ENCODE measurements around the gene USB1. TPM values are rescaled to one million over a fixed set of nuclear protein-coding genes. Genes with fewer than 3 reads are reported as not detected.

Gene USB1
- total and polyA plus RNA-seq, 2 donors, result 4.5 to 31.4 TPM

DNA sequence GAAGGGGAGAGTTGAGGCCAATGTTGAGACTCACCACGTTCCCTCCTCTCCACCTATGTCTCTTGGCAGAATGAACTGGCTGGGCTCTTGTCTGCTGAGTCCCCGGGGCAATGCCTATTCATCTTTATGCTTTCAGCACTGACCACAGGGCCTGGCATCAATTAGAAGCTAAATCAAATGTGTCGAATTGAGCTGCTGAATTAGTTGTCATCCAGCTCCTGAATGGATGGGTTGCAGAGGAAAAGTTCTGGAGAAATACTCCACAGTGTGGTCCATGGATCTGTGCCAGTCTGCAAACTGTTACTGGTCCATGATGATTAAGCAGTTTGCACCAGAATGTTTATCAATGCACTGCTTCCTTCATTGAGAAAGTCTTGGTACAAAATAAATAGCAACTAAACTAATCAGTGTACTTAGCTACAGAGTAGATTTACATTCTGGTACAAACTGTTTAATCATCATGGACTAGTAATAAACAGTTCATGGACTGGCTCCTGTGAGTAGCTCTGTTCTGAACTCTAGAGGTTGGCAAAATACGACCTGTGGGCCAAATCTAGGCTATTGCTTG is 34.9 kb upstream of the USB1 start:
- no peak for DNase-seq (ENCODE audit: low read depth in 6 of 9, low spot score in 9 of 9)
- 66% methylated on average over 4 of the region's 4 CpGs for WGBS
- Histone ChIP-seq H3K27me3 (ENCODE audit: control insufficient read depth in 2 of 2, insufficient read depth in 1 of 2, low read length in 1 of 2) (no peaks in the 10 kb centered on the region), H3K27ac (ENCODE audit: low read depth in 1 of 2, low read length in 1 of 2) (no peak overlapping the region), H3K36me3 (ENCODE audit: control insufficient read depth in 2 of 2, insufficient read depth in 2 of 2, low read length in 1 of 2) (no peaks in the 10 kb centered on the region), H3K9me3 (ENCODE audit: control insufficient read depth in 2 of 2, insufficient read depth in 1 of 2, low read length in 1 of 2) (no peaks in the 10 kb centered on the region), H3K4me1 (ENCODE audit: control insufficient read depth in 2 of 2, insufficient read depth in 2 of 2, low read length in 2 of 2) (no peaks in the 10 kb centered on the region), H3K4me3 (ENCODE audit: low read length in 2 of 2) (no peak overlapping the region)

DNA sequence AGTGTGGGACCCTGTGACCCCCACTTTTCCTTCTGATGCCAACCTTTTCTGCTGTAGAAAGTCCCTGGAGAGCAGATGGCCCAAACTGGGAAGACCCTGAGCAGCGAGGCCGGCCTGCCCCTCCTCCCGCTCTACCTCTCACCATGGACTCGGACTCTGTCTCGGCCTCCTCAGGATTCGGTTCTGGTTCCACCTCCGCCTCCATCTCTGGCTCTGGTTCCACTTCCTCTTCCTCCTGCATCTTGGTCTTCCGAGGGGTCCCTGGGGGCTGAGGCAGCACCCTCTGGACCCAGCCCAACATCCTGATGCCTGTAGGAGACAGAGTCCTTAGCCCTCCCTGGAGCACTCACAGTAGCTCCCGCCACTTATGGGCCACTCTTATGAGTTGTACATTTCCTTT is 34.2 kb upstream of the USB1 start:
- Histone ChIP-seq H3K27me3 (ENCODE audit: control insufficient read depth in 2 of 2, insufficient read depth in 1 of 2, low read length in 1 of 2) (no peaks in the 10 kb centered on the region), H3K4me1 (ENCODE audit: control insufficient read depth in 2 of 2, insufficient read depth in 2 of 2, low read length in 2 of 2) (no peaks in the 10 kb centered on the region), H3K9me3 (ENCODE audit: control insufficient read depth in 2 of 2, insufficient read depth in 1 of 2, low read length in 1 of 2) (no peaks in the 10 kb centered on the region), H3K4me3 (ENCODE audit: low read length in 2 of 2) (no peak overlapping the region), H3K27ac (ENCODE audit: low read depth in 1 of 2, low read length in 1 of 2) (no peak overlapping the region), H3K36me3 (ENCODE audit: control insufficient read depth in 2 of 2, insufficient read depth in 2 of 2, low read length in 1 of 2) (no peaks in the 10 kb centered on the region)
- WGBS, result 94% methylated on average over 9 of the region's 9 CpGs
- no peak for DNase-seq (ENCODE audit: low read depth in 6 of 9, low spot score in 9 of 9)

DNA sequence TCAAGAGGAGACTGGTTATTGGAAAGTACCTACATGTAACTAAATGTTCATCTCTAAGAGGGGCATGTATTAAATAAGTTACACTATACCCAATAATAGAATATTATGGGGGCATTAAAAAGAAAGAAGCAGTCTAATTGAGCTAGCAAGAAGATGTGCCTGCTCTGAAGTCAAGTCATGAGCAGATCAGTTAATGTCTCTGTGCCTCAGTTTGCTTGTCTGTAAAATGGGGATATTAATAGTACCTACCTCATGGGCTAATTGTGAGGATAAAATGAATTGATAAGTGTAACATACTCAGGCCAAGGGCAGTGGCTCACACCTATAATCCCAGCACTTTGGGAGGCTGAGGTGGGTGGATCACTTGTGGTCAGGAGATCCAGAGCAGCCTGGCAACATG is 33.3 kb upstream of the USB1 start:
- no peak overlapping the region for H3K27ac ChIP-seq (ENCODE audit: low read depth in 1 of 2, low read length in 1 of 2)
- H3K27me3 ChIP-seq (ENCODE audit: control insufficient read depth in 2 of 2, insufficient read depth in 1 of 2, low read length in 1 of 2), result no peaks in the 10 kb centered on the region
- H3K9me3 ChIP-seq (ENCODE audit: control insufficient read depth in 2 of 2, insufficient read depth in 1 of 2, low read length in 1 of 2), result no peaks in the 10 kb centered on the region
- H3K4me3 ChIP-seq (ENCODE audit: low read length in 2 of 2), result no peak overlapping the region
- no peak for DNase-seq (ENCODE audit: low read depth in 6 of 9, low spot score in 9 of 9)
- H3K4me1 ChIP-seq (ENCODE audit: control insufficient read depth in 2 of 2, insufficient read depth in 2 of 2, low read length in 2 of 2), result no peaks in the 10 kb centered on the region
- H3K36me3 ChIP-seq (ENCODE audit: control insufficient read depth in 2 of 2, insufficient read depth in 2 of 2, low read length in 1 of 2), result no peaks in the 10 kb centered on the region

DNA sequence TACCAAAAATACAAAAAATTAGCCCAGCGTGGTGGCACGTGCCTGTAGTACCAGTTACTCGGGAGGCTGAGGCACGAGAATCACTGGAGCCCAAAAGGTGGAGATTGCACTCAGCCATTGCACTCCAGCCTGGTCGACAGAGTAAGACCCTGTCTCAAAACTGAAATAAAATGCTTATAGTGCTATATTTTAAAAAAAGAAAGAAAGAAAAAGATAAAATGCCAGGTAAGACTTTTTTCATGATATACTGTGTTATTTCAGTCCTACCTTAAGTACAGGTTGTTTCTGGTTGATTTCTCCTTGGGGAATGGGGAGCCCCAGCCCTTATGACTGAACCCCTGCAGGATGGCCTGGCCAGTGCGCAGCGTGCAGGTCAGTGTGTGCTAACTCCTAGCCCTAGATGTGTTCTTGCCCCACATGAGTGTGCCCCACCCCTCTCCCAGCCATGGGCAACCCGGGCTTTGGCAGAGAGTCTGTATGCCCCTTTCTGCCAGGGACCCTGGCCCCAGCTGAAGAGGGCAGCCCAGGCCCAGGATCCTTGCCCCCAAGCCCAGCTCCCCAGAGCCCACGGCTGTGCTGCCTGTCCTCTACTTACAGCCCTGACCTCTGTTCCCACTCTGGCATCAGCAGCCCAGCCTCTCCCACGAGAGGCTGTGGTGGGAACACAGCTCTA is 31.6 kb upstream of the USB1 start:
- WGBS, result 97% methylated on average over 10 of the region's 10 CpGs
- DNase-seq (ENCODE audit: low read depth in 6 of 9, low spot score in 9 of 9), result no peak
- no peaks in the 10 kb centered on the region for H3K9me3 ChIP-seq (ENCODE audit: control insufficient read depth in 2 of 2, insufficient read depth in 1 of 2, low read length in 1 of 2)

DNA sequence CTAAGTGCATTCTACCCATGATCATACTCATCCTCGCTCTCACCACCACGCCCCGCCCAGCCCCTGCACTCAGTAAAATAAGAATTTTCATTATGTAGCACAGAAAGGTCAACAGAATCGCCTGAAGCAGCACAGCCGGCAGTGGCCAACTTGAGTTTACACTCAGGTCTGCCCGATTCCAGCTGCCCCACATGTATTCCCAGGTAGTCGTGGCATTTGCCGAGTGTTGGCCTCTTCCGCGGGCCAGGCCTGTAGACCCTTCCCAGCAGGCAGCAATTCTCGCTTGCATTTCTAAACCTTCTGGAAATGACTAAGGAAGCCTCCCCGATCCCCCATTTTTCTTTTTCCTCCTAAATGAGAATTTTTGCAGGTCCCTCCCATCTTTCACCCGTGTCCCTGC is 30.9 kb upstream of the USB1 start:
- no peak overlapping the region for H3K4me3 ChIP-seq (ENCODE audit: low read length in 2 of 2)
- no peaks in the 10 kb centered on the region for H3K27me3 ChIP-seq (ENCODE audit: control insufficient read depth in 2 of 2, insufficient read depth in 1 of 2, low read length in 1 of 2)
- no peak for DNase-seq (ENCODE audit: low read depth in 6 of 9, low spot score in 9 of 9)
- H3K4me1 ChIP-seq (ENCODE audit: control insufficient read depth in 2 of 2, insufficient read depth in 2 of 2, low read length in 2 of 2), result no peaks in the 10 kb centered on the region
- H3K9me3 ChIP-seq (ENCODE audit: control insufficient read depth in 2 of 2, insufficient read depth in 1 of 2, low read length in 1 of 2), result no peaks in the 10 kb centered on the region
- H3K27ac ChIP-seq (ENCODE audit: low read depth in 1 of 2, low read length in 1 of 2), result no peak overlapping the region
- H3K36me3 ChIP-seq (ENCODE audit: control insufficient read depth in 2 of 2, insufficient read depth in 2 of 2, low read length in 1 of 2), result no peaks in the 10 kb centered on the region
- 87% methylated on average over 13 of the region's 13 CpGs for WGBS

More for the DNA sequence above, 31.6 kb upstream of the USB1 start:
- H3K36me3 ChIP-seq (ENCODE audit: control insufficient read depth in 2 of 2, insufficient read depth in 2 of 2, low read length in 1 of 2), result no peaks in the 10 kb centered on the region
- no peak overlapping the region for H3K4me3 ChIP-seq (ENCODE audit: low read length in 2 of 2)
- no peak overlapping the region for H3K27ac ChIP-seq (ENCODE audit: low read depth in 1 of 2, low read length in 1 of 2)
- H3K4me1 ChIP-seq (ENCODE audit: control insufficient read depth in 2 of 2, insufficient read depth in 2 of 2, low read length in 2 of 2), result no peaks in the 10 kb centered on the region
- H3K27me3 ChIP-seq (ENCODE audit: control insufficient read depth in 2 of 2, insufficient read depth in 1 of 2, low read length in 1 of 2), result no peaks in the 10 kb centered on the region

DNA sequence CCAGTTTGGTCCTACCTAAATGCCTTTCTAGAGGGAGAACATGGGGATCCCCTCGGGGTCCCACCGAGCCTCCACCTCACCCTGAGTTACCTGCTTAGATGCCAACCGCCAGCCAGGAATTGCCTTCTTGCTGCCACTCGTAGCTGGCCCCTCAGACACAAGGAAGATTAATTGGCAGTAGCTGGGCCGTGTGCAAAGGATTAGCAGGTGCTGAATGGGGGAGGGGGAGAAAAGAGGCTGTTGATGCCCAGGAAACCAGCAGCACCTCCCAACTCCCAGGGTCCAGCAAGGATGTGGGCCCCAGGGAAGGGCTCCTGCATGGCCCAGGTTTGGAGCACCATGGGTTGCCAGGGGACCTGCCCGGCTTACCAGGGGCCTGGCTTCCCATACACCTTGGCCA is 30.2 kb upstream of the USB1 start, which contains the start of gene CNGB1:
Gene CNGB1, minus strand, starts transcription at position 159 of the 400 bp plus-strand sequence. CDS start 3,842 bp downstream, outside the sequence.
- H3K27ac ChIP-seq (ENCODE audit: low read depth in 1 of 2, low read length in 1 of 2), result no peak within 1 kb of the TSS
- no peaks in the 10 kb centered on the region for H3K4me1 ChIP-seq (ENCODE audit: control insufficient read depth in 2 of 2, insufficient read depth in 2 of 2, low read length in 2 of 2)
- DNase-seq (ENCODE audit: low read depth in 6 of 9, low spot score in 9 of 9), result no peak
- H3K9me3 ChIP-seq (ENCODE audit: control insufficient read depth in 2 of 2, insufficient read depth in 1 of 2, low read length in 1 of 2), result no peaks in the 10 kb centered on the region
- H3K27me3 ChIP-seq (ENCODE audit: control insufficient read depth in 2 of 2, insufficient read depth in 1 of 2, low read length in 1 of 2), result no peaks in the 10 kb centered on the region
- 88% methylated on average over 6 of the region's 6 CpGs for whole genome bisulfite sequencing
- H3K36me3 ChIP-seq (ENCODE audit: control insufficient read depth in 2 of 2, insufficient read depth in 2 of 2, low read length in 1 of 2), result no peaks in the 10 kb centered on the region
- H3K4me3 ChIP-seq (ENCODE audit: low read length in 2 of 2), result no peak within 1 kb of the TSS

DNA sequence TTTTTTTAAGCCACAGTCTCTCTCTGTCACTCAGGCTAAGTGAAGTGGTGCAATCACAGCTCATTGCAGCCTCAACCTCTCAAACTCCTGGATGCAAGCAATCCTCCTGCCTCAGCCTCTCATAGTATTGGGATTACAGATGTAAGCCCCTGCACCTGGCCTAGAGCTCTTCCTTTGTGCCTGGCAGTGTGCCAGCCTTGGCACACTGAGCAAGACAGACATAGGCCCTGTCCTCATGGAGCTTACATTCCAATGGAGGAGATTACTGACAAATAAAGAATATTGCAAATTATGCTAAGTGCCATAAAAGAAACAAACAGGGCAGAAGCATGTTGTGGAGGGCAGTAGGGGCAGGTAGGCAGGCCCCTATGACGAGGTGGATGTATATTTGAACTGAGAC is 29.4 kb upstream of the USB1 start:
- DNase-seq (ENCODE audit: low read depth in 6 of 9, low spot score in 9 of 9), result no peak
- Histone ChIP-seq H3K4me3 (ENCODE audit: low read length in 2 of 2) (no peak overlapping the region), H3K9me3 (ENCODE audit: control insufficient read depth in 2 of 2, insufficient read depth in 1 of 2, low read length in 1 of 2) (no peaks in the 10 kb centered on the region), H3K27me3 (ENCODE audit: control insufficient read depth in 2 of 2, insufficient read depth in 1 of 2, low read length in 1 of 2) (no peaks in the 10 kb centered on the region), H3K27ac (ENCODE audit: low read depth in 1 of 2, low read length in 1 of 2) (no peak overlapping the region), H3K36me3 (ENCODE audit: control insufficient read depth in 2 of 2, insufficient read depth in 2 of 2, low read length in 1 of 2) (no peaks in the 10 kb centered on the region), H3K4me1 (ENCODE audit: control insufficient read depth in 2 of 2, insufficient read depth in 2 of 2, low read length in 2 of 2) (no peaks in the 10 kb centered on the region)
- WGBS, result 96% methylated on average over 1 of the region's 1 CpG

DNA sequence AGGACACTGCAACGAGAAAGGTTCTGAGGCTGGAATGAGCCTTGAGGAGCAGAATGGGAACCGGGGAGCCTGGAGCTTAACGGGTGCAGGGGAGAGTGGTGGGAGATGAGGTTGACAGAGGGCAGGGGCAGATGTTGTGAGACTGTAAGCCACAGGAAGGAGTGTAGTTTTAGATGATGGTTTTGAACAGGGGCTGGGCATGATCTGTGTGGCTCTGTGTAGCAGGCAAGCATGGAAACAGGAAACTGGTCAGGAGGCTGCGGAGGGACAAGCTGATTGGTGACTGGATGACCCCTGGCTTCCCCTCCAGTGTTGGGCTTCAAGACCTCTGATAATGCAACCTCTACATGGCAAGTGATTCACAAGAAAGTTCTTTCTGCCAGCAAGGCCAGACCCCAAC is 28.9 kb upstream of the USB1 start:
- Histone ChIP-seq H3K4me1 (ENCODE audit: control insufficient read depth in 2 of 2, insufficient read depth in 2 of 2, low read length in 2 of 2) (no peaks in the 10 kb centered on the region), H3K27ac (ENCODE audit: low read depth in 1 of 2, low read length in 1 of 2) (no peak overlapping the region), H3K27me3 (ENCODE audit: control insufficient read depth in 2 of 2, insufficient read depth in 1 of 2, low read length in 1 of 2) (no peaks in the 10 kb centered on the region), H3K36me3 (ENCODE audit: control insufficient read depth in 2 of 2, insufficient read depth in 2 of 2, low read length in 1 of 2) (no peaks in the 10 kb centered on the region), H3K9me3 (ENCODE audit: control insufficient read depth in 2 of 2, insufficient read depth in 1 of 2, low read length in 1 of 2) (no peaks in the 10 kb centered on the region), H3K4me3 (ENCODE audit: low read length in 2 of 2) (no peak overlapping the region)
- no peak for DNase-seq (ENCODE audit: low read depth in 6 of 9, low spot score in 9 of 9)
- WGBS, result 67% methylated on average over 4 of the region's 4 CpGs

DNA sequence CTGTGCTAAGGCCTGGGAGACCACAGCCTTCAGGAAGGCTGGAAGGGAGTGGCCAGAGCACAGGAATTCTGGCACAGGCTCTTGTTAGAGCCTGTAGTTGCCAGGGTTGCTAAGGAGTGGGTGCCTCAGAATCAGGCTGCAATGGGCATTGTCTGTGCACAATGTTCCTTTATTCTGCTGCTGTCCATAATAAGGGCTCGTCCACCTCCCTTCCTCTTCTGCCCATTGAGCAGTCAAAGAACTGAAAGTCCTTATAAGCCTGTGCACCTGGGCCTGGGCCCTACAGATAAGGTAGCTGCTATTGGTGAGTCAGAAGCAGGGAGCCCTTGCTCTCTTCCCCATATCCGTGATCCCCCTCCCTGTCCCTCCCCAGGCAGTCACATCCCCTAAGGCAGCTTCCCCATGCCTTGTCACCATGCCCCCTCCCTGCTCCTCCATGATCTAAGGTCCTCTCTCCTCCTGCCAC is 24.8 kb upstream of the USB1 start:
- whole genome bisulfite sequencing, result 91% methylated on average over 2 of the region's 2 CpGs
- H3K36me3 ChIP-seq (ENCODE audit: control insufficient read depth in 2 of 2, insufficient read depth in 2 of 2, low read length in 1 of 2), result no peaks in the 10 kb centered on the region
- peaks cover 0 to 2% of the 10 kb centered on the region in 2 donors for H3K27me3 ChIP-seq (ENCODE audit: control insufficient read depth in 2 of 2, insufficient read depth in 1 of 2, low read length in 1 of 2)
- no peak overlapping the region for H3K27ac ChIP-seq (ENCODE audit: low read depth in 1 of 2, low read length in 1 of 2)
- H3K4me1 ChIP-seq (ENCODE audit: control insufficient read depth in 2 of 2, insufficient read depth in 2 of 2, low read length in 2 of 2), result no peaks in the 10 kb centered on the region
- DNase-seq (ENCODE audit: low read depth in 6 of 9, low spot score in 9 of 9), result no peak
- no peaks in the 10 kb centered on the region for H3K9me3 ChIP-seq (ENCODE audit: control insufficient read depth in 2 of 2, insufficient read depth in 1 of 2, low read length in 1 of 2)
- H3K4me3 ChIP-seq (ENCODE audit: low read length in 2 of 2), result no peak overlapping the region

Data from thymus (tissue), 11 donors.